HepG2 (cell line): ENCODE results near the gene SLC2A5. TPM values are rescaled to one million over a fixed set of nuclear protein-coding genes. Genes with fewer than 3 reads are reported as not detected.
A peak's percentile ranks its signal among the peaks of the same experiment; 100 is the strongest.

ENCODE experiments used
- ARID3A ChIP-seq: IDR thresholded peaks from 2 replicates; pipeline ENCODE4 v1.6.1; 2012; ENCODE audit warnings: low read depth, low read length, improper control_type of control experiment
- ARNT ChIP-seq: fragments of 450-650 bp; IDR thresholded peaks from 2 replicates; pipeline ENCODE4 v1.6.1; 2017
- ASH2L ChIP-seq: fragments of 300-600, 200-600 bp; sonication (generic); IDR thresholded peaks from 2 replicates; pipeline ENCODE4 v1.7.0; 2017; ENCODE audit warnings: low read depth, mild to moderate bottlenecking, moderate library complexity, mixed read lengths, low read length; ENCODE audit not compliant: insufficient read length
- DZIP1 ChIP-seq: sonication (generic); formaldehyde crosslinking; IDR thresholded peaks from 2 replicates; pipeline ENCODE4 v1.5.0; 2020; ENCODE audit warnings: mild to moderate bottlenecking, missing genetic modification reagents
- ESRRA ChIP-seq: sonication (generic); formaldehyde crosslinking; IDR thresholded peaks from 2 replicates; pipeline ENCODE4 v1.5.1; 2020; ENCODE audit warnings: mild to moderate bottlenecking, low read depth, missing genetic modification reagents
- FIP1L1 ChIP-seq: fragments of 200-400 bp; formaldehyde crosslinking; IDR thresholded peaks from 2 replicates; pipeline ENCODE4 v1.6.1; 2018; ENCODE audit warnings: low read depth, mild to moderate bottlenecking, low read length, moderate library complexity, borderline replicate concordance; ENCODE audit not compliant: insufficient read depth
- IKZF4 ChIP-seq: sonication (generic); formaldehyde crosslinking; IDR thresholded peaks from 2 replicates; pipeline ENCODE4 v1.5.1; 2020; ENCODE audit warnings: borderline replicate concordance, mild to moderate bottlenecking, low read depth, missing genetic modification reagents; ENCODE audit errors: not compliant biosample characterization
- MAF1 ChIP-seq: sonication (generic); formaldehyde crosslinking; IDR thresholded peaks from 2 replicates; pipeline ENCODE4 v1.5.0; 2020; ENCODE audit warnings: missing genetic modification reagents, borderline replicate concordance
- MNT ChIP-seq: fragments of 450-650 bp; IDR thresholded peaks from 2 replicates; pipeline ENCODE4 v1.6.1; 2016
- NFE2L2 ChIP-seq: fragments of 150-350 bp; IDR thresholded peaks from 2 replicates; pipeline ENCODE4 v1.6.1; 2014; ENCODE audit warnings: low read length
- POGZ ChIP-seq: sonication (generic); formaldehyde crosslinking; IDR thresholded peaks from 2 replicates; pipeline ENCODE4 v1.4.0; 2020; ENCODE audit warnings: mild to moderate bottlenecking, missing genetic modification reagents
- SMC3 ChIP-seq: IDR thresholded peaks from 2 replicates; pipeline ENCODE4 v1.6.1; 2011; ENCODE audit warnings: low read length, improper control_type of control experiment
- TBP ChIP-seq: sonication (generic); formaldehyde crosslinking; IDR thresholded peaks from 2 replicates; pipeline ENCODE4 v1.5.0; 2020; ENCODE audit warnings: missing genetic modification reagents
- TERF1 ChIP-seq: sonication (generic); formaldehyde crosslinking; IDR thresholded peaks from 2 replicates; pipeline ENCODE4 v1.8.0; 2022; ENCODE audit warnings: mild to moderate bottlenecking, missing genetic modification reagents, moderate library complexity
- THYN1 ChIP-seq: sonication (generic); formaldehyde crosslinking; IDR thresholded peaks from 2 replicates; pipeline ENCODE4 v1.8.1; 2023; ENCODE audit warnings: low read depth, mild to moderate bottlenecking, moderate library complexity, missing genetic modification reagents, borderline replicate concordance
- ZNF275 ChIP-seq: sonication (generic); formaldehyde crosslinking; IDR thresholded peaks from 2 replicates; pipeline ENCODE4 v1.8.0; 2022; ENCODE audit warnings: missing genetic modification reagents, mild to moderate bottlenecking, inconsistent platforms, borderline replicate concordance
- ZNF337 ChIP-seq: sonication (generic); formaldehyde crosslinking; IDR thresholded peaks from 2 replicates; pipeline ENCODE4 v1.5.1; 2020; ENCODE audit warnings: missing genetic modification reagents, low read depth, mild to moderate bottlenecking, borderline replicate concordance
- ZNF496 ChIP-seq: sonication (generic); formaldehyde crosslinking; IDR thresholded peaks from 2 replicates; pipeline ENCODE4 v1.8.1; 2023; ENCODE audit warnings: mild to moderate bottlenecking, moderate library complexity, missing genetic modification reagents; ENCODE audit not compliant: insufficient replicate concordance
- polyA plus RNA-seq, 8 experiments: library from polyadenylated mRNA; depleted of rRNA in 3 of 8; stranded (reverse) in 7 of 8; unstranded in 1 of 8; fragments of >200 nt; fragmentation: Illumina TruSeq in 4 of 8; extraction: Trizol in 4 of 8; gene quantifications; 2 replicates each; pipeline versions ENCODE4 v1.2.1 to v1.2.3, GENCODE V29; 2011 to 2016; ENCODE audit warnings: low read depth in 4 of 8, missing spikeins in 1 of 8, mixed read lengths in 1 of 8; ENCODE audit not compliant: insufficient read depth in 1 of 8
- total RNA-seq, 5 experiments: library from RNA; depleted of rRNA; stranded (reverse); fragments of >200 nt; fragmentation: Illumina TruSeq; extraction: Trizol; gene quantifications; 2 replicates each; pipeline ENCODE4 v1.2.3, GENCODE V29; 2016; ENCODE audit warnings: low read depth in 1 of 5

Gene SLC2A5
- total and polyA plus RNA-seq, 2 of the 13 experiments (the other 11 are each of a cell fraction or from before 2014, with no cell fraction given), result 0.04 to 0.54 TPM

- TF ChIP-seq FIP1L1, result no peak
- TF ChIP-seq POGZ (CRISPR knock-in tag), result peak; percentile 60; the same call in 1 of the 2 replicates
- TF ChIP-seq ZNF496, result no peak
- no peak for TF ChIP-seq THYN1 (CRISPR knock-in tag)
- TF ChIP-seq IKZF4 (CRISPR knock-in tag), result no peak
- TF ChIP-seq ZNF275 (CRISPR knock-in tag), result no peak
- peak; percentile 23; the same call in 1 of the 2 replicates for TF ChIP-seq ARID3A
- no peak for TF ChIP-seq TERF1
- TF ChIP-seq NFE2L2, result no peak
- peak; percentile 87 for TF ChIP-seq ASH2L
- TF ChIP-seq MNT, result peak; percentile 54
- TF ChIP-seq ESRRA (CRISPR knock-in tag), result peak; percentile 38
- no peak for TF ChIP-seq DZIP1 (CRISPR knock-in tag)
- TF ChIP-seq SMC3, result no peak
- no peak for TF ChIP-seq TBP
- no peak for TF ChIP-seq MAF1
- TF ChIP-seq ARNT, result no peak
- no peak for TF ChIP-seq ZNF337
Measured at GRCh38 chr1:9112961-9113880, 43.8 kb upstream of the SLC2A5 start (continued).
